Kidney epithelial cell (primary cell): ENCODE results near the gene RASSF5. TPM values are rescaled to one million over a fixed set of nuclear protein-coding genes. Genes with fewer than 3 reads are reported as not detected.
A peak's percentile ranks its signal among the peaks of the same experiment; 100 is the strongest.

Experiments used
- DNase-seq: peaks from one replicate; pipeline ENCODE4 v3.0.0-alpha.2; 2010; ENCODE audit warnings: low read depth
- H3K27me3 ChIP-seq: 2 replicates; pipeline ENCODE4 v1.6.0; 2011; ENCODE audit warnings: low read length; ENCODE audit not compliant: control insufficient read depth, insufficient read depth
- H3K36me3 ChIP-seq: 2 replicates; pipeline ENCODE4 v1.5.1; 2011; ENCODE audit warnings: low read length; ENCODE audit not compliant: control insufficient read depth, insufficient read depth
- H3K4me3 ChIP-seq: 2 replicates; pipeline ENCODE4 v1.5.1; 2011; ENCODE audit warnings: low read depth, mild to moderate bottlenecking, control low read depth, low read length
- CTCF ChIP-seq: IDR thresholded peaks from 2 replicates; pipeline ENCODE4 v1.5.1; 2011; ENCODE audit warnings: mild to moderate bottlenecking, moderate library complexity, low read length, control low read depth, inconsistent platforms; ENCODE audit not compliant: insufficient read depth, poor library complexity, severe bottlenecking
- total RNA-seq: library from RNA; depleted of rRNA; stranded (reverse); fragments of >200 nt; gene quantifications from 2 replicates; pipeline ENCODE4 v1.2.3, GENCODE V29; 2015

The RASSF5 gene
- total RNA-seq, 1 donor from 2014 or later, result 4.2 TPM

GRCh38 chr1:206595581-206596318 lies 88.4 kb downstream of the RASSF5 start:
- DNase-seq, result no peak
- Histone ChIP-seq H3K27me3 (no peaks in the 10 kb centered on the region), H3K4me3 (no peak overlapping the region), H3K36me3 (no peaks in the 10 kb centered on the region)
- TF ChIP-seq CTCF, result no peak

GRCh38 chr1:206596319-206596666 lies 89.0 kb downstream of the RASSF5 start:
- Histone ChIP-seq H3K36me3 (no peaks in the 10 kb centered on the region), H3K27me3 (no peaks in the 10 kb centered on the region), H3K4me3 (no peak overlapping the region)
- TF ChIP-seq CTCF, result no peak
- DNase-seq, result no peak

- DNase-seq, result no peak
- TF ChIP-seq CTCF, result no peak
- H3K4me3 ChIP-seq, result no peak overlapping the region
- H3K27me3 ChIP-seq, result no peaks in the 10 kb centered on the region
- H3K36me3 ChIP-seq, result no peaks in the 10 kb centered on the region
These were observed 93.2 kb downstream of the RASSF5 start for GRCh38 chr1:206600527-206600926.

GRCh38 chr1:206604861-206605260 lies 97.5 kb downstream of the RASSF5 start:
- no peak for TF ChIP-seq CTCF
- DNase-seq, result no peak
- Histone ChIP-seq H3K27me3 (no peaks in the 10 kb centered on the region), H3K4me3 (no peak overlapping the region), H3K36me3 (no peaks in the 10 kb centered on the region)

GRCh38 chr1:206606867-206607266 lies 99.5 kb downstream of the RASSF5 start:
- no peaks in the 10 kb centered on the region for H3K27me3 ChIP-seq
- no peak for DNase-seq
- peak; percentile 57 for TF ChIP-seq CTCF
- H3K4me3 ChIP-seq, result no peak overlapping the region
- no peaks in the 10 kb centered on the region for H3K36me3 ChIP-seq

GRCh38 chr1:206608108-206608698 lies 100.9 kb downstream of the RASSF5 start:
- H3K27me3 ChIP-seq, result no peaks in the 10 kb centered on the region
- H3K36me3 ChIP-seq, result no peaks in the 10 kb centered on the region
- H3K4me3 ChIP-seq, result no peak overlapping the region
- TF ChIP-seq CTCF, result peak; percentile 90
- DNase-seq, result no peak
